H1 (cell line): ENCODE data around the gene GPATCH4. TPM values are rescaled to one million over a fixed set of nuclear protein-coding genes. Genes with fewer than 3 reads are reported as not detected.

Experiments
- CTCF ChIA-PET: fragments of 300-600 bp; sonication (Branson Sonifier 250); formaldehyde crosslinking; loops from one replicate; lab custom pipeline; 2021; ENCODE audit not compliant: partially characterized antibody; lab: Charles Lee
- POLR2A ChIA-PET: fragments of 300-600 bp; sonication (Branson Sonifier 250); formaldehyde crosslinking; loops from one replicate; lab custom pipeline; 2021; ENCODE audit warnings: inconsistent platforms; ENCODE audit not compliant: partially characterized antibody; lab: Charles Lee
- DNase-seq, 2 experiments: peaks; one replicate each; pipeline versions ENCODE4 v3.0.0 to v3.0.0-alpha.2; 2010 to 2022; ENCODE audit warnings: low spot score in 2 of 2, low read depth in 1 of 2, mixed read lengths in 1 of 2
- FAIRE-seq: peaks from 2 replicates; lab custom pipeline; 2011; peaks lifted over from hg19 to GRCh38; lab: Jason Lieb, UNC
- H2AFZ ChIP-seq: 2 replicates; pipeline ENCODE4 v1.8.1; 2012; ENCODE audit warnings: low read length, inconsistent platforms
- H2AK5ac ChIP-seq: 2 replicates; pipeline ENCODE4 v1.6.1; 2013; ENCODE audit warnings: low read depth, low read length
- H2BK120ac ChIP-seq: replicated peaks from 2 replicates; pipeline ENCODE3; 2013; ENCODE audit warnings: low read depth, low read length, inconsistent platforms
- H2BK12ac ChIP-seq: 2 replicates; pipeline ENCODE4 v1.6.1; 2013; ENCODE audit warnings: low read depth, low read length
- H2BK15ac ChIP-seq: 2 replicates; pipeline ENCODE4 v1.6.1; 2013; ENCODE audit warnings: low read length
- H2BK20ac ChIP-seq: 2 replicates; pipeline ENCODE4 v1.6.1; 2013; ENCODE audit warnings: low read length
- H2BK5ac ChIP-seq: 2 replicates; pipeline ENCODE4 v1.6.1; 2013; ENCODE audit warnings: low read depth, low read length
- H3K14ac ChIP-seq: 2 replicates; pipeline ENCODE4 v1.6.1; 2013; ENCODE audit warnings: inconsistent platforms; ENCODE audit not compliant: insufficient read length
- H3K18ac ChIP-seq: 2 replicates; pipeline ENCODE4 v1.6.1; 2013; ENCODE audit warnings: low read length; ENCODE audit errors: extremely low read depth
- H3K23ac ChIP-seq: 2 replicates; pipeline ENCODE4 v1.6.1; 2013; ENCODE audit warnings: inconsistent platforms; ENCODE audit not compliant: insufficient read length
- H3K23me2 ChIP-seq: 2 replicates; pipeline ENCODE4 v1.6.1; 2013; ENCODE audit warnings: low read depth, low read length
- H3K27ac ChIP-seq: 2 replicates; pipeline ENCODE4 v1.6.1; 2011; ENCODE audit warnings: low read depth, low read length, inconsistent platforms
- H3K27me3 ChIP-seq, 4 experiments: replicated peaks in 1 of 4; 1 replicate in 1 of 4; 2 replicates in 3 of 4; pipeline versions ENCODE4 v1.6.1 to v1.8.1; 2011 to 2013; ENCODE audit warnings: low read length in 3 of 4, mild to moderate bottlenecking in 3 of 4, inconsistent platforms in 2 of 4, mixed read lengths in 2 of 4, moderate library complexity in 1 of 4; ENCODE audit not compliant: control insufficient read depth in 3 of 4, insufficient read depth in 3 of 4; ENCODE audit errors: extremely low read depth in 1 of 4
- H3K36me3 ChIP-seq, 4 experiments: 2 replicates each; pipeline versions ENCODE4 v1.6.1 to v1.8.1; 2011 to 2013; ENCODE audit warnings: mild to moderate bottlenecking in 4 of 4, low read length in 3 of 4, moderate library complexity in 2 of 4, control low read depth in 1 of 4, inconsistent platforms in 1 of 4; ENCODE audit not compliant: insufficient read depth in 4 of 4, control insufficient read depth in 2 of 4
- H3K4ac ChIP-seq: replicated peaks from 2 replicates; pipeline ENCODE3; 2013; ENCODE audit warnings: low read length, low read depth, mixed read lengths, inconsistent platforms; ENCODE audit not compliant: insufficient read length
- H3K4me1 ChIP-seq, 4 experiments: replicated peaks in 1 of 4; 1 replicate in 1 of 4; 2 replicates in 3 of 4; pipeline versions ENCODE4 v1.6.1 to v1.8.1; 2011 to 2013; ENCODE audit warnings: low read length in 3 of 4, inconsistent platforms in 2 of 4, mixed read lengths in 1 of 4; ENCODE audit not compliant: insufficient read depth in 4 of 4, control insufficient read depth in 3 of 4
- H3K4me2 ChIP-seq, 2 experiments: 2 replicates each; pipeline versions ENCODE4 v1.6.1 to v1.8.1; 2011 to 2013; ENCODE audit warnings: low read depth in 2 of 2, low read length in 2 of 2, control low read depth in 1 of 2, inconsistent platforms in 1 of 2, mild to moderate bottlenecking in 1 of 2; ENCODE audit not compliant: insufficient read depth in 1 of 2
- H3K4me3 ChIP-seq, 4 experiments: fragments of 200-600, 300-600 bp in 1 of 4; sonication (generic), shearing (Covaris generic), sonication (Bioruptor Twin) in 1 of 4; 2 replicates each; pipeline versions ENCODE4 v1.5.1 to v1.8.1; 2011 to 2016; ENCODE audit warnings: low read length in 4 of 4, low read depth in 3 of 4, control low read depth in 2 of 4, inconsistent platforms in 2 of 4, mild to moderate bottlenecking in 2 of 4, mixed read lengths in 1 of 4, moderate library complexity in 1 of 4; ENCODE audit not compliant: insufficient read depth in 2 of 4; ENCODE audit errors: extremely low read depth in 1 of 4
- H3K56ac ChIP-seq: replicated peaks from 2 replicates; pipeline ENCODE3; 2013; ENCODE audit warnings: low read depth, mild to moderate bottlenecking, mixed read lengths, low read length, inconsistent platforms; ENCODE audit not compliant: insufficient read length
- H3K79me1 ChIP-seq: 2 replicates; pipeline ENCODE4 v1.6.1; 2013; ENCODE audit warnings: low read depth, low read length, control low read depth
- H3K79me2 ChIP-seq, 2 experiments: 2 replicates each; pipeline versions ENCODE4 v1.6.1 to v1.8.1; 2012 to 2013; ENCODE audit warnings: low read length in 2 of 2, mild to moderate bottlenecking in 2 of 2, inconsistent platforms in 1 of 2; ENCODE audit not compliant: insufficient read depth in 2 of 2, control insufficient read depth in 1 of 2
- H3K9ac ChIP-seq, 4 experiments: replicated peaks in 1 of 4; 1 replicate in 1 of 4; 2 replicates in 3 of 4; pipeline versions ENCODE4 v1.6.1 to v1.8.1; 2011 to 2013; ENCODE audit warnings: low read depth in 3 of 4, low read length in 3 of 4, control low read depth in 2 of 4, mild to moderate bottlenecking in 2 of 4, moderate library complexity in 2 of 4, inconsistent platforms in 1 of 4; ENCODE audit errors: extremely low read depth in 1 of 4
- H3K9me3 ChIP-seq, 2 experiments: 2 replicates each; pipeline versions ENCODE4 v1.6.1 to v1.8.1; 2012 to 2013; ENCODE audit warnings: mild to moderate bottlenecking in 2 of 2, moderate library complexity in 2 of 2, control low read depth in 1 of 2, inconsistent platforms in 1 of 2, low read depth in 1 of 2, low read length in 1 of 2, mixed read lengths in 1 of 2; ENCODE audit not compliant: insufficient read depth in 2 of 2
- H4K20me1 ChIP-seq, 2 experiments: replicated peaks in 1 of 2; 2 replicates each; pipeline versions ENCODE3 to v1.8.1; 2011 to 2013; ENCODE audit warnings: inconsistent platforms in 2 of 2, low read length in 2 of 2, mild to moderate bottlenecking in 1 of 2; ENCODE audit not compliant: insufficient read depth in 2 of 2, control insufficient read depth in 1 of 2
- H4K5ac ChIP-seq: 2 replicates; pipeline ENCODE4 v1.6.1; 2013; ENCODE audit warnings: low read length, low read depth, mixed read lengths, inconsistent platforms; ENCODE audit not compliant: insufficient read length
- H4K8ac ChIP-seq: 2 replicates; pipeline ENCODE4 v1.8.0; 2013; ENCODE audit warnings: mild to moderate bottlenecking, moderate library complexity, low read length, inconsistent platforms; ENCODE audit not compliant: insufficient read depth; ENCODE audit errors: extremely low read depth
- H4K91ac ChIP-seq: replicated peaks from 2 replicates; pipeline ENCODE3; 2013; ENCODE audit warnings: low read length, mixed read lengths, inconsistent platforms; ENCODE audit not compliant: insufficient read length
- BCL11A ChIP-seq, 2 experiments: IDR thresholded peaks; one replicate each; pipeline ENCODE4 v1.6.1; 2011; ENCODE audit warnings: low read depth in 2 of 2, low read length in 2 of 2, mild to moderate bottlenecking in 2 of 2
- CEBPB ChIP-seq: IDR thresholded peaks from 2 replicates; pipeline ENCODE4 v1.6.1; 2012; ENCODE audit warnings: low read depth, low read length
- KDM4A ChIP-seq: IDR thresholded peaks from one replicate; pipeline ENCODE4 v1.7.1; 2012; ENCODE audit warnings: low read depth, mild to moderate bottlenecking, moderate library complexity, low read length, inconsistent platforms; ENCODE audit not compliant: severe bottlenecking
- TCF12 ChIP-seq: IDR thresholded peaks from 2 replicates; pipeline ENCODE4 v1.6.1; 2011; ENCODE audit warnings: low read depth, mild to moderate bottlenecking, low read length
- TEAD4 ChIP-seq: IDR thresholded peaks from 2 replicates; pipeline ENCODE4 v1.6.1; 2012; ENCODE audit warnings: low read depth, low read length, inconsistent platforms, mixed read lengths
- YY1 ChIP-seq: IDR thresholded peaks from 2 replicates; pipeline ENCODE4 v1.6.1; 2011; ENCODE audit warnings: low read depth, mild to moderate bottlenecking, low read length
- ZNF274 ChIP-seq: IDR thresholded peaks from 2 replicates; pipeline ENCODE4 v1.7.0; 2012; ENCODE audit warnings: low read length, borderline replicate concordance; ENCODE audit errors: extremely low read depth
- WGBS, 2 experiments: shearing (Covaris generic) in 1 of 2; methylation state at CpG; one replicate each; pipeline versions ENCODE4 v1.1.6 to v1.1.7; 2013 to 2015; ENCODE audit warnings: low lambda C conversion rate in 2 of 2, mixed read lengths in 2 of 2, inconsistent platforms in 1 of 2, low coverage in 1 of 2, missing lambda C conversion rate in 1 of 2; ENCODE audit not compliant: insufficient replicate concordance in 2 of 2, insufficient coverage in 1 of 2, insufficient read length in 1 of 2; ENCODE audit errors: extremely low coverage in 1 of 2, missing lambda C conversion rate in 1 of 2; 5-methylcytosine and 5-hydroxymethylcytosine counted together
- polyA plus RNA-seq, 7 experiments: library from polyadenylated mRNA; depleted of rRNA in 3 of 7; stranded (reverse) in 5 of 7; unstranded in 2 of 7; fragments of >200 nt in 5 of 7; fragments of 200-250 nt in 2 of 7; gene quantifications; 1 replicate in 5 of 7; 2 replicates in 1 of 7; 4 replicates in 1 of 7; pipeline versions ENCODE4 v1.2.1 to v1.2.3, GENCODE V29; 2011 to 2013; ENCODE audit warnings: missing spikeins in 2 of 7, mixed read lengths in 2 of 7
- total RNA-seq: library from RNA; stranded (reverse); fragmentation: NEBNext Ultra II Directional; extraction: Animal tissue kit (Norgen Biotek cat#: 25700); gene quantifications from 2 replicates; pipeline ENCODE4 v1.2.1, GENCODE V29; 2021

GPATCH4 gene
- total and polyA plus RNA-seq, 2 of the 8 experiments (the other 6 are each of a cell fraction or from before 2014, with no cell fraction given), result 20.5 to 47.9 TPM

DNA sequence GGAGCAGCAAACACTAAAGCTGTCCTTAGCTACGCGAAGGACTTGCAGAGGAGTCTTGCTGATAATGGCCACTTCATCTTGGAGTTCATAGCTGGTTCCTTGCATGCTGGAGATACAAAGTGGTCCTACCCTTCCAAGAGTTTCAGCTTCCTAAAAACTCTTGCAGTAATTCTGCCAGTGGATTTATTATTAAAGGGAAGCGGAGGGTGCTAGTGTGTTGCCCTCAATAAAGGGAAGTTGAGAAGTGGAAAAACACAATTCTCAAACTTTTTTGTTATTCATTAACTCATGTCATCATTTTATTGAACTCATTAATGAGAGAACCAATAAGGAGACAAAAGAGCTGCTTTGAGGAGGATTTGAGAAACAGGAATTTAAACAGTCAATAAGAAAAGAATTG is 11.4 kb upstream of the GPATCH4 start:
- no peak overlapping the region for H3K14ac ChIP-seq
- H4K8ac ChIP-seq, result no peak overlapping the region
- H4K91ac ChIP-seq, result no peak overlapping the region
- WGBS, 2 experiments, result 91% methylated on average over 3 of the region's 3 CpGs; no CpG with 5 or more reads in 1 of the 2 experiments
- no peak overlapping the region for H2BK12ac ChIP-seq
- H4K5ac ChIP-seq, result no peak overlapping the region
- H2AFZ ChIP-seq, result no peak overlapping the region
- no peak overlapping the region for H3K18ac ChIP-seq
- H3K9me3 ChIP-seq, result no peaks in the 10 kb centered on the region
- H3K27me3 ChIP-seq, result 0 out of 7 replicates have a peak, but pooled peaks cover 0 to 3% (median 0%) of the 10 kb centered on the region in 4 experiments
- FAIRE-seq, result no peak
- no peak overlapping the region for H2BK120ac ChIP-seq
- H3K79me2 ChIP-seq, result no peaks in the 10 kb centered on the region
- no peak overlapping the region for H3K9ac ChIP-seq
- H3K4me1 ChIP-seq, result no peaks in the 10 kb centered on the region
- TF ChIP-seq ZNF274 (no peak), KDM4A (no peak), TEAD4 (no peak), CEBPB (no peak), YY1 (no peak), BCL11A (IDR thresholded peaks at IDR 0.05; ENCODE audit: low read depth in 2 of 2, low read length in 2 of 2) (no peak), TCF12 (no peak)
- TF ChIP-seq, all 59 proteins: peak for 0
- Histone ChIP-seq H2BK15ac (no peak overlapping the region), H3K36me3 (no peaks in the 10 kb centered on the region), H3K23ac (no peak overlapping the region), H3K4me3 (no peak overlapping the region), H3K27ac (no peak overlapping the region), H2BK20ac (no peak overlapping the region), H3K4me2 (no peak overlapping the region), H3K79me1 (no peaks in the 10 kb centered on the region), H3K4ac (no peak overlapping the region), H2AK5ac (no peak overlapping the region), H3K56ac (no peak overlapping the region), H2BK5ac (no peak overlapping the region), H3K23me2 (no peaks in the 10 kb centered on the region), H4K20me1 (no peaks in the 10 kb centered on the region)
- CTCF ChIA-PET, result interaction anchor here (0.7 to 43.0 kb wide), 19 partner anchors 8 to 167 kb away, joined by 3 to 868 read pairs (median 4); partner anchors contain the start of genes BCAN, GPATCH4, NES and TTC24
- DNase-seq, result no peak
- POLR2A ChIA-PET, result interaction anchor here (1.3 to 2.2 kb wide), 5 partner anchors 10 to 28 kb away, joined by 4 to 8 read pairs (median 5); partner anchors contain the start of gene NAXE
